Stimulated activated CD8-positive, alpha-beta memory T cell treated with anti-CD3 and anti-CD28 coated beads, Interleukin-7, amount 100 ng/mL, for 4 hours (primary cell): ENCODE results near the gene MAD2L1BP.
"Not testable (repeated sequence)": the region's sequence is repeated elsewhere in the genome, so short reads cannot be mapped to it uniquely, and the experiment has no call there.

Experiments used
- DNase-seq, 2 donors: peaks; one replicate each; pipeline ENCODE4 v3.0.0-alpha.2; 2020; ENCODE audit warnings: low read depth in 2 of 2

MAD2L1BP gene

GRCh38 chr6:43627008-43627825 is 8.4 kb upstream of the MAD2L1BP start:
- DNase-seq: no peak

DNA sequence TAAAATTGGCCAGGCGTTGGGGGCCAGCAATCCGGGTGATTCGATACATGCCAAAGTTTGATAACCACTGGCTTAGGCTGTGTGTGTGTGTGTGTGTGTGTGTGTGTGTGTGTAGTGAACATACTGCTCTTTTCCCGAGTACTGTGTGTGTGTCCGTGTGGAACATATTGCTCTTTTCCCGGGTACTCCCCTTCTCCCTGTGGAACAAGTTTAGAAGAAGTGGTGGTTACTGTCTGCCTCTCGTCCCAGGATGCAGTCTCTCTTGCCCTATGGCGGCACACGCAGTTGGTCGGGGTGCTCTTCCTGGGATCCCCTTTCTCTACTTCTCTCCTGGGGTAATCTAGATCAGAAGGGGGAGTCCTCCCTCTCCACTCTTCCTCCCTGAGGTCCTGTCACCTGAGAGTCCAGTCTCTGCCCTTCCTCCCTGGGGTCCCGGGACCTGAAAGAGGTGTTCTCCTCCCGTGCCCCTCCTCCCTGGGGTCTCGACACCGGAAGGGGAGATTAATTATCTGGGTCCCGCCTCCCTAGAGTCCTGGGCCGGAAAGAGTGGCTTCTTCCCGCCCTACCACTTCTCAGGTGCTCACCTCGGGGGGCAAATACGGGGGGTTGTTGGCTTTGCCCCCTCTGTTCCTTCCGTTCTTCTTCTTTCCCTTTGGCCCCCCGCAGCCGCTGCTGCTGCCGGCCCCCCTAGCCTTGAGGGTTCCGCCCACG is 7.1 kb upstream of the MAD2L1BP start:
- DNase-seq: peak in 1 of 2 donors; percentile 31

DNA sequence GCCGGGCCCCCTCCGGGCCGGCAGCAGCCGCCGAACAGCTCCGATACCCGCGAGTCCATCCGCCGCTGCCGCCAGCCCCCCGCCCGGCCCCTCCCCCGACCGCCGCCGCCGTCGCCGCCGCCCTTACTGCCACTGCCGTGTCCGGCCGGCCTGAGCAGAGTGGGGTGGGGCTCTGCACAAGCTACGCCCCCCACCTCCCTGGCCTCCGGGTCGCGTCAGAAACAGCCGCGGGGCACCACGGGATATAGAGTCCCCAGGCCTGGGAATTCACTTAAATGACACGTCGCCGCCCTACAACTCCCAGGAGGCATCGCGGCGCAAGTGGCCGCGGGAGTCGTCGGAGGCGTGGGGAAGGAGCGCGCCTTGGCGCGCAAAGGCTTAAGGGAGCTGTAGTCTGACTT is 6.5 kb upstream of the MAD2L1BP start, which contains the start of gene GTPBP2:
Gene GTPBP2 (minus strand): TSS at position 161 of the 401 bp plus-strand sequence. CDS start 102 bp downstream, at position 59.
- DNase-seq: peak; percentile 95 to 97

- peak; percentile 74 to 78 for DNase-seq
These were observed 5.9 kb upstream of the MAD2L1BP start for GRCh38 chr6:43629505-43630300.

- no peak for DNase-seq
These were observed 4.5 kb upstream of the MAD2L1BP start for GRCh38 chr6:43630980-43631619.

- not testable (repeated sequence) for DNase-seq
These were observed 2.6 kb upstream of the MAD2L1BP start for GRCh38 chr6:43633002-43633401.

DNA sequence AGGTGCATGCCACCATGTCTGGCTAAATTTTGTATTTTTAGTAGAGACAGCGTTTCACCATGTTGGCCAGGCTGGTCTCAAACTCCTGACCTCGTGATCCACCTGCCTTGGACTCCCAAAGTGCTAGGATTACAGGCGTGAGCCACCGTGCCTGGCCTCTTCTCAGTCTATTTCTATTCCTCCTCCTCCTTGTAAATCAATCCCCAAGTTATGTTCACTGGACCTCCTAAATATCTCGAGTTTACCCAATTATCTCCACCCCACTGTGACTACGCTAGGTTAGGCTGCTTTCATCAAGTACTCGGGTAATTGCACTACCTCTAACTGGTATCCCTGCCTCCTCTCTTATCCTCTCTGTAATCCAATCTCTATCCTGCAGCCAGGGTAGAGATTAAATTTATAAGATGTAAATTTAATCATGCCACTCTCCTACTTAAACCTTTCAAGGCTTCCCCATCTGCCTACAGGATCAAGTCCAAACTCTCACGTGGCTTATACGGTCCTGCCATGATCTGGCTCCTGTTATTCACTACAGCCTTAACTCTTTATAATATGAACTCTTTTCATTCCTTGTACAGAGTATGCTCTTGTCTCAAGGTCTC is 837 bp upstream of the MAD2L1BP start:
- no peak for DNase-seq

- DNase-seq: no peak
These were observed 644 bp downstream of the MAD2L1BP start for GRCh38 chr6:43636308-43636659.

GRCh38 chr6:43639984-43640800 is 4.6 kb downstream of the MAD2L1BP start:
- no peak for DNase-seq

DNA sequence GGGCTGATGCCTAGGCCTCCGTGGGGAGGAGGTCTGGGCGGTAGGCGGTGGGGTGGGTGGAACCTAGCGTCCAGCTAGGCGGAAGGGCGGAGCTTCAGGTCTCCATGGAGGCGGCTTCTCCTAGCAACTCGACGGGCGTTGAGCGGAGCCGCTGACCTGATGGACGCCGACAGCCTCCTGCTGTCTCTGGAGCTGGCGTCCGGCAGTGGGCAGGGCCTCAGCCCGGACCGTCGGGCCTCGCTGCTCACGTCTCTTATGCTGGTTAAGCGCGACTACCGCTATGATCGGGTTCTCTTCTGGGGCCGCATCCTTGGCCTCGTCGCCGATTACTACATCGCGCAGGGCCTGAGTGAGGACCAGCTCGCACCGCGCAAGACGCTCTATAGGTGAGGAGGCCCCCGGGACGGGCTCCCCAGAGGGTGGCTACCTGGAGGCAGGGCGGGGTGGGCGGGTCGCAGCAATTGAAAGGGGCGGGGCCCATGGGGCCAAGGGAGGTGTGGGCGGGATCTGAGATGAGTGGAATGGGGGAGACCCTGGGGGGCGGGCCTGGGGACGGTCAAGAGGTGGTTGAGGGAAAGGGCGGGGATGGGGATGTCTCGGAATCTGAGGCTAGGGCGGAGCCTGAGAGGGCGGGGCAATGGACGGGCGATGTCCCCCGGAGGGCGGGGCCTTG is 9.4 kb downstream of the MAD2L1BP start, which contains the start of gene RSPH9:
Gene RSPH9 (plus strand): TSS at position 97 of the 673 bp plus-strand sequence. CDS start 63 bp downstream, at position 160.
- peak; percentile 23 to 53 for DNase-seq

DNA sequence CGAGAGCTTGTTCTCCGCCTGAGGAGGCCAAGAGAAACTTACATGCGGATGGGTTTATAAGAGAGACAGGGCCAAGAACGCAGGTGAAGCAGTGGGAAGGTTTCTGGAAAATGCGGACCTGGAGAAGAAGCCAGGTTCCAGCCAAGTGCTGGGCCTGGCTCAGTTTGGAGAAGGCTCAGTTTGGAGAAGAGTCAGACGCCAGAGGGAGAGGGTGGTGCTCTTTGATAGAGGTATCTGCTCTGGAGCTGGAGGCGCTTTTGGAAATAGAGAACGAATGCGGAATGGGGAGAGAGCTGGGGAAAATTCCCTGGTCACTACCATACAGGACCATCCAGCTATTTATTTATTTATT is 9.9 kb downstream of the MAD2L1BP start:
- DNase-seq: no peak

DNA sequence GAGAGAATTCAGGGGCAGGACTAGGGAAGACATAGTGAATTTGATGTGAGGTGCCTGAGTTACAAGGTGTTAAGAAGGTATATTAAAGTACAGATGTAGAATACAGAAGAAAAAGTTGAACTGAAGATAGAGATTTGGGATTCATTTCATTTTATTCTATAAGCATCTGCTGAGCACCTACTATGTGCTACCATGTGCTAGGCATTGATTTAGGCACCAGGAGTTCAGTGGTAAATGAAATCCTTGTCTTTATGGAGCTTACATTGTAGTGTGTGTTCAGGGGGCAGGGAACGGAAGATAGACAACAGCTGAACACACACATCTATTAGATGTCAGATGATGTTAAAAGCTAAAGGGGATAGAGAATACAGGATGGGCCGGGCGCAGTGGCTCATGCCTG is 12.0 kb downstream of the MAD2L1BP start:
- DNase-seq: no peak

DNA sequence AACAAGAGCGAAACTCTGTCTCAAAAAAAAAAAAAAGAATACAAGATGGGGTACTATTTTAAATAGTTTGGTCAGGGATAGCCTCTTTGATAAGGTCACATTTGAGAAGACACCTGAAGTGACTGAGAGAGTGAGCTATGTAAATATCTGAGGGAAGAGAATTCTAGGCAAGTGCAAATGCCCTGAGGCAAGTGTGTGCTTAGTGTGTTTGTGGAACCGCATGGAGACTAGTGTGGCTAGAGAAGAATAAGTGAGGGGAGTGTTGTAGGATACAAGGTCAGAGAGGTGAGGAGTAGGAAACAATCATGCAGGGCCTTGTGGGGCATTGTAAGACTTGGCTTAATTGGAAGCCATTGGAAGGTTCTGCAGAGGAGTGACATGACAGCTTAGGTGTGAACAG is 12.6 kb downstream of the MAD2L1BP start:
- no peak for DNase-seq

- not testable (repeated sequence) for DNase-seq
These were observed 17.2 kb downstream of the MAD2L1BP start for GRCh38 chr6:43652822-43653221.

- no peak for DNase-seq
These were observed 21.7 kb downstream of the MAD2L1BP start for GRCh38 chr6:43657221-43657802.

DNA sequence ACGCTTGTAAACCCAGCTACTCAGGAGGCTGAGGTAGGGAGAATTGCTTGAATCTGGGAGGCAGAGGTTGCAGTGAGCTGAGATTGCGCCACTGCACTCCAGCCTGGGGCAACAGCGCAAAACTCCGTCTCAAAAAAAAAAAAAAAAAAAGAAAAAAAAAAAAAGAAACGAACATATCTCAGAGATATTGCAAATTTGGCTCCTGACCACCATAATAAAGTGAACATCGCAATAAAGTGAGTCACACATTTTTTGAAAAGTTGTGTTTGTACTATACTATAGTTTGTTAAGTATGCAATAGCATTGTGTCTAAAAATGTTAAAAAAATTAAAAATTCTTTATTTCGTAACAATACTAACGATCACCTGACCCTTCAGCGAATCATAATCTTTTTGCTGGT is 22.5 kb downstream of the MAD2L1BP start:
- DNase-seq: no peak

DNA sequence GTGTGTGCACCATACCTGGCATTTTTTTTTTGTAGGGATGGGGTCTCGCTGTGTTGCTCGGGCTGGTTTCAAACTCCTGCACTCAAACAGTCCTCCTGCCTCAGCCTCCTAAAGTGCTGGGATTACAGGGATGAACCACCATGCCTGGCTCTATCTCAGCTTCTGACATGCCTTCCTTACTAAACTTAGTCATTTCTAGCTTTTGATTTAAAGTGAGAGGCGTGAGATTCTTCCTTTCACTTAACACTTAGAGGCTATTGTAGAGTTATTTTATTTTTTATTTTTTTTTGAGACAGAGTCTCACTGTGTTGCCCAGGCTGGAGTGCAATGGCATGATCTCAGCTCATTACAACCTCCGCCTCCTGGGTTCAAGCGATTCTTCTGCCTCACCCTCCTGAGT is 27.3 kb downstream of the MAD2L1BP start:
- not testable (repeated sequence) for DNase-seq

GRCh38 chr6:43665376-43665775 is 29.7 kb downstream of the MAD2L1BP start:
- DNase-seq: no peak

- DNase-seq: no peak
These were observed 30.7 kb downstream of the MAD2L1BP start for GRCh38 chr6:43666196-43666920.
